Endodermal cell (in vitro differentiated cells): Measurements from ENCODE around the gene CEBPZ. TPM values are rescaled to one million over a fixed set of nuclear protein-coding genes. Genes with fewer than 3 reads are reported as not detected.
A peak's percentile ranks its signal among the peaks of the same experiment; 100 is the strongest.

Experiments used
- DNase-seq: peaks from one replicate; pipeline ENCODE4 v3.0.0-alpha.2; 2017
- H3K27ac ChIP-seq: 2 replicates; pipeline ENCODE4 v1.5.1; 2013; ENCODE audit warnings: mild to moderate bottlenecking, low read depth, low read length, moderate library complexity
- H3K27me3 ChIP-seq: 2 replicates; pipeline ENCODE4 v1.6.1; 2013; ENCODE audit warnings: mild to moderate bottlenecking, low read length, moderate library complexity; ENCODE audit not compliant: insufficient read depth, control insufficient read depth, poor library complexity, severe bottlenecking
- H3K36me3 ChIP-seq: 2 replicates; pipeline ENCODE4 v1.7.0; 2013; ENCODE audit warnings: mild to moderate bottlenecking, low read length, moderate library complexity; ENCODE audit not compliant: control insufficient read depth, insufficient read depth
- H3K4me1 ChIP-seq: one replicate; pipeline ENCODE4 v1.7.0; 2013; ENCODE audit warnings: low read length; ENCODE audit not compliant: control insufficient read depth, insufficient read depth
- H3K4me3 ChIP-seq: 2 replicates; pipeline ENCODE4 v1.5.1; 2013; ENCODE audit warnings: mild to moderate bottlenecking, low read length, moderate library complexity
- H3K9ac ChIP-seq: 2 replicates; pipeline ENCODE4 v1.6.1; 2013; ENCODE audit warnings: mild to moderate bottlenecking, low read length, moderate library complexity; ENCODE audit not compliant: poor library complexity, severe bottlenecking; ENCODE audit errors: extremely low read depth
- H3K9me3 ChIP-seq: 2 replicates; pipeline ENCODE4 v1.6.1; 2013; ENCODE audit warnings: mild to moderate bottlenecking, low read length, moderate library complexity; ENCODE audit not compliant: control insufficient read depth
- H3K27ac Mint-ChIP-seq: 2 replicates; pipeline ENCODE4 v1.8.0; 2020; ENCODE audit warnings: mixed read lengths
- H3K27me3 Mint-ChIP-seq: 2 replicates; pipeline ENCODE4 v1.8.0; 2021; ENCODE audit warnings: mild to moderate bottlenecking, mixed read lengths; ENCODE audit not compliant: insufficient read depth
- H3K36me3 Mint-ChIP-seq: 2 replicates; pipeline ENCODE4 v1.8.0; 2020; ENCODE audit warnings: low read depth, mixed read lengths
- H3K4me1 Mint-ChIP-seq: 2 replicates; pipeline ENCODE4 v1.8.0; 2020; ENCODE audit warnings: mixed read lengths
- H3K4me3 Mint-ChIP-seq: 2 replicates; pipeline ENCODE4 v1.8.0; 2020; ENCODE audit warnings: mild to moderate bottlenecking, moderate library complexity, mixed read lengths
- H3K9me3 Mint-ChIP-seq: 2 replicates; pipeline ENCODE4 v1.8.0; 2020; ENCODE audit warnings: mild to moderate bottlenecking, mixed read lengths
- CTCF ChIP-seq: fragments of 200-600 bp; sonication (generic); conservative IDR thresholded peaks from 2 replicates; pipeline ENCODE4 v1.5.0; 2021; ENCODE audit warnings: antibody characterized with exemption, mild to moderate bottlenecking
- WGBS, 2 experiments: methylation state at CpG; one replicate each; pipeline versions ENCODE4 v1.1.5 to v1.1.7; 2013; ENCODE audit warnings: missing lambda C conversion rate in 2 of 2, mixed read lengths in 1 of 2; ENCODE audit not compliant: insufficient coverage in 1 of 2, insufficient read length in 1 of 2; 5-methylcytosine and 5-hydroxymethylcytosine counted together
- long read RNA-seq, 4 experiments: library from polyadenylated mRNA in 2 of 4; library from RNA in 1 of 4; library from capped mRNA in 1 of 4; stranded (forward) in 3 of 4; unstranded in 1 of 4; transcript quantifications; one replicate each; pipeline ENCODE4 v2.0.0, GENCODE V29; 2020 to 2021; ENCODE audit warnings: inconsistent platforms in 1 of 4
- polyA plus RNA-seq, 2 experiments: library from polyadenylated mRNA; stranded (reverse); fragments of 50-300 nt; gene quantifications; one replicate each; pipeline ENCODE4 v1.2.3, GENCODE V29; 2013
- total RNA-seq, 2 donors: library from RNA; stranded (reverse); fragmentation: NEBNext Ultra II Directional in 1 of 2; extraction: Animal tissue kit (Norgen Biotek cat#: 25700) in 1 of 2; gene quantifications; 2 replicates in 1 of 2; 3 replicates in 1 of 2; pipeline ENCODE4 v1.2.1, GENCODE V29; 2021

The CEBPZ gene
- total RNA-seq = 10 to 100 TPM; 66.9 to 80.5 TPM
- polyA plus RNA-seq (2013, experiment 1 of 2) = 35.9 TPM
- polyA plus RNA-seq (2013, experiment 2 of 2) = 35.8 TPM
- long read RNA-seq, experiment 1, transcript CEBPZ-201 (16 exons, 3,463 nt) = major isoform, 12 of 34 reads
- long read RNA-seq, experiment 1, transcript CEBPZ-203 (5 exons, 611 nt) = minor isoform, 5 of 34 reads
- long read RNA-seq, experiment 1, partial matches to known transcripts = 14 of 34 reads
- long read RNA-seq, experiment 1, other reads (novel, unspliced or antisense) = 3 of 34 reads
- long read RNA-seq, experiment 2, transcript CEBPZ-201 (16 exons, 3,463 nt) = major isoform, 103 of 111 reads
- long read RNA-seq, experiment 2, partial matches to known transcripts = 5 of 111 reads
- long read RNA-seq, experiment 2, other reads (novel, unspliced or antisense) = 2 of 111 reads
- long read RNA-seq, experiment 3, transcript CEBPZ-201 (16 exons, 3,463 nt) = major isoform, 244 of 420 reads
- long read RNA-seq, experiment 3, partial matches to known transcripts = 167 of 420 reads
- long read RNA-seq, experiment 3, other reads (novel, unspliced or antisense) = 9 of 420 reads
- long read RNA-seq, experiment 4, transcript CEBPZ-201 (16 exons, 3,463 nt) = major isoform, 13 of 30 reads
- long read RNA-seq, experiment 4, partial matches to known transcripts = 16 of 30 reads
- long read RNA-seq, experiment 4, other reads (novel, unspliced or antisense) = 1 of 30 reads

- Histone ChIP-seq H3K9ac (peak within 1 kb of the TSS; percentile 81), H3K4me3 (peak within 1 kb of the TSS; percentile 98), H3K27ac (peak within 1 kb of the TSS; percentile 57), H3K36me3 (peaks cover 39% of the 10 kb centered on the region), H3K27me3 (no peaks in the 10 kb centered on the region), H3K9me3 (no peaks in the 10 kb centered on the region), H3K4me1 (peaks cover 5% of the 10 kb centered on the region)
- no peak for TF ChIP-seq CTCF
- 0% methylated on average over 42 to 73 of the region's 73 CpGs for WGBS, 2 experiments
- Mint-ChIP-seq H3K4me3 (no peak within 1 kb of the TSS), H3K36me3 (peaks cover 29% of the 10 kb centered on the region), H3K9me3 (peaks cover 3% of the 10 kb centered on the region), H3K4me1 (peaks cover 10% of the 10 kb centered on the region), H3K27ac (no peak within 1 kb of the TSS), H3K27me3 (no peaks in the 10 kb centered on the region)
- peak; percentile 95 for DNase-seq
Measured at GRCh38 chr2:37231241-37232130, at the start of gene CEBPZ, which contains the start of gene NDUFAF7. TSS of gene CEBPZ (minus strand) at chr2:37231596. CDS start at chr2:37231567, 29 bp downstream. TSS of gene NDUFAF7 (plus strand) at chr2:37231658. CDS start at chr2:37231706, 48 bp downstream.

- Histone ChIP-seq H3K9ac (no peak overlapping the region), H3K27ac (no peak overlapping the region), H3K4me3 (no peak overlapping the region), H3K9me3 (no peaks in the 10 kb centered on the region), H3K36me3 (peaks cover 97% of the 10 kb centered on the region), H3K27me3 (no peaks in the 10 kb centered on the region), H3K4me1 (no peaks in the 10 kb centered on the region)
- WGBS, 2 experiments = 100% methylated on average over 1 of the region's 2 CpGs; no CpG with 5 or more reads in 1 of the 2 experiments
- Mint-ChIP-seq H3K9me3 (no peaks in the 10 kb centered on the region), H3K27ac (no peak overlapping the region), H3K27me3 (no peaks in the 10 kb centered on the region), H3K36me3 (peaks cover 53% of the 10 kb centered on the region), H3K4me3 (no peak overlapping the region), H3K4me1 (peaks cover 7% of the 10 kb centered on the region)
- no peak for DNase-seq
- no peak for TF ChIP-seq CTCF
Measured at GRCh38 chr2:37276291-37276690, 44.9 kb upstream of the CEBPZ start.

- H3K9ac ChIP-seq = no peak overlapping the region
- Mint-ChIP-seq H3K4me1 (peaks cover 7% of the 10 kb centered on the region), H3K27me3 (no peaks in the 10 kb centered on the region), H3K36me3 (peaks cover 49% of the 10 kb centered on the region), H3K27ac (no peak overlapping the region), H3K4me3 (no peak overlapping the region), H3K9me3 (no peaks in the 10 kb centered on the region)
- H3K4me1 ChIP-seq = no peaks in the 10 kb centered on the region
- peaks cover 98% of the 10 kb centered on the region for H3K36me3 ChIP-seq
- no peaks in the 10 kb centered on the region for H3K9me3 ChIP-seq
- TF ChIP-seq CTCF = no peak
- H3K4me3 ChIP-seq = no peak overlapping the region
- WGBS, 2 experiments = 94 to 96% methylated on average over 3 to 6 of the region's 6 CpGs
- no peaks in the 10 kb centered on the region for H3K27me3 ChIP-seq
- DNase-seq = no peak
- no peak overlapping the region for H3K27ac ChIP-seq
Measured at GRCh38 chr2:37274359-37274965, 43.1 kb upstream of the CEBPZ start.
